ACC112 (cell line): ENCODE data around the gene MMP13.
"Not testable (repeated sequence)": the region's sequence is repeated elsewhere in the genome, so short reads cannot be mapped to it uniquely, and the experiment has no call there.

Experiments used
- H2AFZ ChIP-seq: fragments of 200-600 bp; sonication (generic); one replicate; pipeline ENCODE4 v1.6.0; 2017; ENCODE audit warnings: antibody characterized with exemption, low read length; ENCODE audit not compliant: unreplicated experiment
- H3K27ac ChIP-seq: fragments of 200-600 bp; sonication (generic); 2 replicates; pipeline ENCODE4 v1.5.1; 2014; ENCODE audit warnings: low read depth, mild to moderate bottlenecking, antibody characterized with exemption, low read length, moderate library complexity
- H3K27me3 ChIP-seq: fragments of 200-600 bp; sonication (generic); 2 replicates; pipeline ENCODE4 v1.6.1; 2014; ENCODE audit warnings: mild to moderate bottlenecking, antibody characterized with exemption, low read length, moderate library complexity, mixed read lengths; ENCODE audit not compliant: insufficient read depth
- H3K36me3 ChIP-seq: fragments of 200-600 bp; sonication (generic); 2 replicates; pipeline ENCODE4 v1.6.1; 2016; ENCODE audit warnings: mild to moderate bottlenecking, antibody characterized with exemption, low read length, moderate library complexity, mixed read lengths; ENCODE audit not compliant: insufficient read depth
- H3K4me1 ChIP-seq: fragments of 200-600 bp; sonication (generic); one replicate; pipeline ENCODE4 v1.6.1; 2016; ENCODE audit warnings: low read length, mixed read lengths; ENCODE audit not compliant: insufficient read depth, unreplicated experiment, control insufficient read depth
- H3K4me3 ChIP-seq: fragments of 200-600 bp; sonication (generic); 2 replicates; pipeline ENCODE4 v1.5.1; 2014; ENCODE audit warnings: mild to moderate bottlenecking, low read depth, low read length
- H3K79me2 ChIP-seq: fragments of 200-600 bp; sonication (generic); one replicate; pipeline ENCODE4 v1.6.0; 2016; ENCODE audit warnings: low read length; ENCODE audit not compliant: control insufficient read depth, unreplicated experiment, insufficient read depth

Gene MMP13

DNA sequence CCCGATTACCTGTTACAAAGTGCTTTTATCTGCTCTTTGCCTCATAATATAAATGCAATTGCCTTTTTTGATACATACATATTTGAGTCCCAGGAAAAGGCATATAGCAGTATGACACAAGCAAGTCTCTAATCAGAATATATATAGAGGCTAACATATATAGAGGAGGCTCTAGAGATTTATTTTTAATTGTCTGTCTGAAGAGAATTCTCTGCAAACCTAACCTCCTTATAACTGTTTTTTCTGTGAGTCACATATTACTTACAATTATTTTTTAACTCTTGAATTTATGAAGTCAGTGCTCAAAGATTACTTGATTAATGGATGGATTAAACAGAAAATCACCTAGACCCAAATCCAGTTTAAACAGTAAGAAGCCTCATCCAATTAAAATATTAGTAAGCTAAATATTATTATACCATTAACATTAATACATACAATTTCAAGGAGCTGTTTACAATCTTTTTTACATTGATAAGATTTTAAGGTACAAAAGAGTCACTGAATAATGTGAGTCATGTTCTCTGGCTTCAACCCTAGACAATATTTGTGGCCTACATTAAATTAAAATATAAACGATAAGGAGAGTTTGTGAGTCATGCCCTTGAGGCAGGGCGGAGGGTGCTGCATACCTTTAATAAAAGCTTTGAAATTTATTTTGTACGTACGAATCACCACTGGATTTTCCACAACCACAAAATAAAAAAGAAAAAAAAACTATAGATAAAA, 19.2 kb upstream of the MMP13 start:
- no peak overlapping the region for H2AFZ ChIP-seq
- peak overlapping the region; percentile 18; the same call in 1 of the 2 replicates for H3K27ac ChIP-seq
- H3K79me2 ChIP-seq = no peaks in the 10 kb centered on the region
- H3K27me3 ChIP-seq = no peaks in the 10 kb centered on the region
- no peaks in the 10 kb centered on the region for H3K36me3 ChIP-seq
- no peak overlapping the region for H3K4me3 ChIP-seq
- H3K4me1 ChIP-seq = peaks cover 22% of the 10 kb centered on the region

GRCh38 chr11:102973698-102974097, 18.2 kb upstream of the MMP13 start:
- not testable (repeated sequence) for H3K4me3 ChIP-seq, H2AFZ ChIP-seq, H3K79me2 ChIP-seq, H3K27ac ChIP-seq, H3K36me3 ChIP-seq, H3K27me3 ChIP-seq
- peaks cover 22% of the 10 kb centered on the region for H3K4me1 ChIP-seq

DNA sequence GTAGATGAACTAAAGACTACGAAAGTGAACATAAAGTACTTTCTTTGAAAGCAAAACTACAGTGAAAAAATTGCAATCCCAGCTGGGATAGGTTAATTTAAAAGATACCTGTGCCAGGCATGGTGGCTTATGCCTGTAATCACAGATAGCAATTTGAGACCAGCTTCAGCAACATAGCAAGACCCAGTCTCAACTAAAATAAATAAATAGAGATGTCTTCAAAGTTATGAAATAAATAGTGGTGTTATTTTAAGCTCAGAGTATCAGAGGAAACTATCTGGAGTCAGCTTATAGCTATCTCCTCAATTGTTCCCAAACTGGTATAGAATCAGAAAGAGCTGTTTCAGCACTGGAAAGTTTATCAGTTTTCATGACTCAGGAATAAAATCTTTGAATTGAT, 17.3 kb upstream of the MMP13 start:
- Histone ChIP-seq H3K27me3 (no peaks in the 10 kb centered on the region), H3K4me3 (no peak overlapping the region), H3K79me2 (no peaks in the 10 kb centered on the region), H2AFZ (no peak overlapping the region), H3K27ac (no peak overlapping the region), H3K36me3 (no peaks in the 10 kb centered on the region), H3K4me1 (peaks cover 22% of the 10 kb centered on the region)

DNA sequence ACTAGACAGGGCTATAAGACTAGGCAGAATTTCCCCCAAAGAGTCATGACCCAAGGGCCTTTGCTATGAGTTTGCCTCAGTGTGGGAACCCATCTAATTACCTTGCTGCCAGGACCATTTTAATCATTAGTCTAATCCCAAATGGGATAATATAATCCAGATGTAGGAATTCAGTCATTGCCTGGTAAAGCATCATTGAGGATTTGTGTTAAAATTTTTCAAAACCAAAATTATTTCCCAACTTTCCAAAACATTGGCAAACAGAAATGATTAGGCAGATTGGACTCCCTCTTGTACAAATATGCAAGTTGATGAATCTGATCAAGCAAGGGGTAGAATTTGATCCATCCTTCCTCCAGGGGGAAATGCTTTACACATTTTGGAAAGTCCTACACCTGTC, 16.2 kb upstream of the MMP13 start:
- peaks cover 22% of the 10 kb centered on the region for H3K4me1 ChIP-seq
- no peaks in the 10 kb centered on the region for H3K36me3 ChIP-seq
- H3K4me3 ChIP-seq = no peak overlapping the region
- H3K27me3 ChIP-seq = no peaks in the 10 kb centered on the region
- H2AFZ ChIP-seq = no peak overlapping the region
- H3K27ac ChIP-seq = no peak overlapping the region
- no peaks in the 10 kb centered on the region for H3K79me2 ChIP-seq

DNA sequence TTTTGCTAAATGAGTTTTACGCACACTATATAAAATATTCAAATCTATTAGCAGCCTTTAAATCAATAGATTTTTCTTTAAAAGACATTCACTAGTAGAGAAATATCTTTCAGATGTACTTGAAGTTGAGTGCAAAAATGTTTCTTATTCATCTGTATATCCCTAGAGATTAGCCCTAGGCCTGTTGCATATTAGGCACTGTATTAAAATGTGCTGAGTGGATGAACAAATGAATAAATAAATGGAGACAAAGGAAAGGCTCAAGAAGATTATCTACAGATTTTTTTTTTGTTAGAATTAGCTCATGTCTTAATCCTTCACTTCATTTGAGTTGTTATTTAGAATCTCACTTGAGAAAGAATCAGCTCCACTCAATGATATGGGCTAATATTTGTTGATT, 12.0 kb upstream of the MMP13 start:
- no peak overlapping the region for H3K4me3 ChIP-seq
- H3K36me3 ChIP-seq = no peaks in the 10 kb centered on the region
- no peaks in the 10 kb centered on the region for H3K79me2 ChIP-seq
- no peak overlapping the region for H3K27ac ChIP-seq
- no peak overlapping the region for H2AFZ ChIP-seq
- H3K27me3 ChIP-seq = no peaks in the 10 kb centered on the region
- peaks cover 9% of the 10 kb centered on the region for H3K4me1 ChIP-seq

DNA sequence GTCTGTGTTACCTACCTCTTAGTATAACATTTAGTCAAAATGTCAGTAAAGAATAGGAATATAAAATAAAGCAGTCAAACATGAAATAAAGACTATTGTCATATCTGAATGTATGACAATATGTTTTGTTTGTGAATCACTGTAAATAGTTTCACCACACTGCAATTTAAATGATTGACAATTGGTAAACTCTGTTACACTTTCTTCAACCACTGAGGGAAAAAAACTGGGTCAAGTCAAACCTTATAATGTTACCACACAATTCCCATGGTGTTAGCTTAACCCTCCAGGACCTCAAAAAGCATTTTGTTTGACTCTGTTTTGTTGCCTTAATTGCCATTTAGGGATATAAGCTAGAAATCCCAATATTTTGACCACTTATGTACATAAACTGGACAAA, 10.5 kb upstream of the MMP13 start:
- Histone ChIP-seq H3K36me3 (no peaks in the 10 kb centered on the region), H3K79me2 (no peaks in the 10 kb centered on the region), H3K4me1 (peaks cover 9% of the 10 kb centered on the region), H3K4me3 (no peak overlapping the region), H3K27ac (no peak overlapping the region), H2AFZ (no peak overlapping the region), H3K27me3 (no peaks in the 10 kb centered on the region)

- no peaks in the 10 kb centered on the region for H3K36me3 ChIP-seq
- no peak overlapping the region for H3K4me3 ChIP-seq
- peaks cover 9% of the 10 kb centered on the region for H3K4me1 ChIP-seq
- H3K27ac ChIP-seq = no peak overlapping the region
- no peaks in the 10 kb centered on the region for H3K79me2 ChIP-seq
- H2AFZ ChIP-seq = no peak overlapping the region
- no peaks in the 10 kb centered on the region for H3K27me3 ChIP-seq
These were observed 9.3 kb upstream of the MMP13 start for GRCh38 chr11:102964867-102965266.

- Histone ChIP-seq H3K36me3 (no peaks in the 10 kb centered on the region), H3K4me3 (no peak overlapping the region), H3K27me3 (no peaks in the 10 kb centered on the region), H3K27ac (no peak overlapping the region), H3K4me1 (no peaks in the 10 kb centered on the region), H3K79me2 (no peaks in the 10 kb centered on the region), H2AFZ (no peak overlapping the region)
These were observed 2.4 kb upstream of the MMP13 start for GRCh38 chr11:102957953-102958352.

- Histone ChIP-seq H3K4me1 (peaks cover 7% of the 10 kb centered on the region), H3K27ac (no peak overlapping the region), H3K27me3 (no peaks in the 10 kb centered on the region)
These were observed 4.9 kb downstream of the MMP13 start for GRCh38 chr11:102950622-102951081.

DNA sequence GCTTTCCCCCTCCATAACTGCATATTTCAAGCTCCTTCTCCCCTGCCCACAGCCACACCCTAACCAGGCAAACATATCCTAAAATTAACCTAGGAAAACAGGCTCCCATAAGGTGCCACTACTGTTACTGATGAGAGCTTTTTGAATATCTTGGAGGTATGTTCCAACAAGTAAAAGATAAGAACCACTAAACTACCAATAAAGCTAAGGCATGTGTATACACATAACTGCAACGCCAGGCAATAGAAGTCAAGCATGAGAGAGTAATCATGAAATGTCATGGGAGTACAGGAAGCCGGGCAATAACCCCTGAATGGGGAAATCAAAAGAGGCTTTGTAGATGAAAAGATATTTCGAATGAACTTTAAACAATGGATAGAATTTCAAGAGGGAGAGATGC, 9.3 kb downstream of the MMP13 start:
- Histone ChIP-seq H2AFZ (no peak overlapping the region), H3K27ac (no peak overlapping the region), H3K36me3 (no peaks in the 10 kb centered on the region), H3K4me1 (peaks cover 5% of the 10 kb centered on the region), H3K27me3 (no peaks in the 10 kb centered on the region), H3K4me3 (no peak overlapping the region), H3K79me2 (no peaks in the 10 kb centered on the region)

More at GRCh38 chr11:102950622-102951081, 4.9 kb downstream of the MMP13 start:
- H2AFZ ChIP-seq = no peak overlapping the region
- H3K36me3 ChIP-seq = no peaks in the 10 kb centered on the region
- H3K79me2 ChIP-seq = no peaks in the 10 kb centered on the region
- H3K4me3 ChIP-seq = no peak overlapping the region
